Uterus (tissue), 4 donors: Measurements from ENCODE around the gene VWF. TPM values are rescaled to one million over a fixed set of nuclear protein-coding genes. Genes with fewer than 3 reads are reported as not detected.

Experiments
- DNase-seq, 2 donors: peaks; one replicate each; pipeline ENCODE4 v3.0.0-alpha.2; 2019 to 2020
- H3K27ac ChIP-seq, 2 donors: fragments of 200-600 bp; sonication (generic); 1 replicate in 1 of 2; 2 replicates in 1 of 2; pipeline ENCODE4 v1.5.1; 2016 to 2018
- H3K27me3 ChIP-seq, 2 donors: fragments of 200-600 bp; sonication (generic); one replicate each; pipeline ENCODE4 v1.5.1; 2018 to 2019; ENCODE audit warnings: control low read depth in 1 of 2
- H3K36me3 ChIP-seq, 2 donors: fragments of 200-600 bp; sonication (generic); one replicate each; pipeline ENCODE4 v1.5.1; 2019; ENCODE audit warnings: control low read depth in 1 of 2
- H3K4me1 ChIP-seq, 2 donors: fragments of 200-600 bp; sonication (generic); one replicate each; pipeline ENCODE4 v1.5.1; 2018 to 2019; ENCODE audit warnings: control low read depth in 1 of 2
- H3K4me3 ChIP-seq, 2 donors: fragments of 200-600 bp; sonication (generic); 1 replicate in 1 of 2; 2 replicates in 1 of 2; pipeline ENCODE4 v1.5.1; 2018 to 2019; ENCODE audit warnings: mild to moderate bottlenecking in 1 of 2
- H3K9me3 ChIP-seq, 2 donors: fragments of 200-600 bp; sonication (generic); one replicate each; pipeline ENCODE4 v1.5.1; 2019; ENCODE audit warnings: control low read depth in 1 of 2
- CTCF ChIP-seq, 4 experiments: fragments of 200-600 bp in 2 of 4; fragments of 450-650 bp in 2 of 4; sonication (generic) in 2 of 4; IDR thresholded peaks; one replicate each; pipeline ENCODE4 v1.5.1; 2016 to 2019; ENCODE audit warnings: antibody characterized with exemption in 4 of 4, mild to moderate bottlenecking in 2 of 4, moderate library complexity in 1 of 4
- POLR2A ChIP-seq, 2 donors: fragments of 450-650 bp; IDR thresholded peaks; one replicate each; pipeline ENCODE4 v1.6.1; 2016; ENCODE audit warnings: antibody characterized with exemption in 2 of 2, mild to moderate bottlenecking in 1 of 2, moderate library complexity in 1 of 2
- intact Hi-C: fragments of 100-400 bp; cut with DNase I; formaldehyde crosslinking; loops from one replicate; pipeline ENCODE4 v1.15.1; 2023; ENCODE audit warnings: low total_unique reads
- total RNA-seq, 4 donors: library from RNA; depleted of rRNA in 3 of 4; stranded (reverse); fragments of >200 nt in 3 of 4; gene quantifications; one replicate each; pipeline versions ENCODE4 v1.1.0 to v1.2.4, GENCODE V29; 2014 to 2023
- donor health status: DM: yes; HTN: yes; CAD: no.

VWF gene
- total RNA-seq, 4 donors from 2014 or later, result 122 to 949 (median 380) TPM

DNA sequence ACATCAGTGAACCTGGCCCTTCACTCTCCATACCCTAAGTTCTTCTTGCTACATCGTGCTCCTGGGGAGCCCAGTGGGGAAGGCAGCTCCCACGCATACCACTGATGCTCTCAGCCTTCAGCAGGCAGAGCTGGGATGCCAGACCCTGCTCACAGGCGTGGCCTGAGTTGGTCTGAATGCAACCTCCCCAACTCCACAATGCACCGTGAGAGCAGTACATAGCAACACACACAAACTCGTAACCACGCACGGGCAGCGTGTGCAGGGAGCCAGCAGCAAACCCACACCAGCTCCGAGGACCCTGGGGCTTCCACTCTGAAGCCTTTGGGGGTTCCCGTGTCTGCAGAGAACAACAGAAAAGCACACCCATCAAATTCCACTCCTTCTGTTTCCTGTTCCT is 216.7 kb downstream of the VWF start:
- Histone ChIP-seq H3K4me1 (no peaks in the 10 kb centered on the region), H3K9me3 (no peaks in the 10 kb centered on the region), H3K27me3 (no peaks in the 10 kb centered on the region), H3K36me3 (no peaks in the 10 kb centered on the region), H3K4me3 (no peak overlapping the region), H3K27ac (no peak overlapping the region)
- DNase-seq, result no peak
- intact Hi-C loops, result no loop called here
- no peak for TF ChIP-seq POLR2A (IDR thresholded peaks at IDR 0.05)
- no peak for TF ChIP-seq CTCF (IDR thresholded peaks at IDR 0.05)

DNA sequence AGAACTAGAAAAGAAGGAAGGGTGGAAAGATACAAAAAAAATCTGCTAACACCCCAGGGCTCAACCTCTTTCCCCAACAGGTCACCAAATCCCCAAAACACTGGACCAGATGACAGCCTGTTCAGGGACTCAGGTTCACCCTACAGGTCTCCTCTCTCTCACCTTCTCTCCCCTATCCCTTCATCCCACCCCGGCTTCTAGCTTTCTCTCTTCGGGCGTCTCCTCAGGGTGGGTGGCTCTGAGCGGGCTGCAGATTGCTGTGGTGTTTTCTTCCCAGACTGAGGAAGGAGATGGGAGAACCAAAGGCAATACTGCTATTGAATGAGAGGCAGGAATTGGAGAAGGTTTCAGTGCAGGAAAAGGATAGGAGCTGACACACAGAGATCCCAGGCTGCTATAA is 218.7 kb downstream of the VWF start:
- no peaks in the 10 kb centered on the region for H3K4me1 ChIP-seq
- TF ChIP-seq POLR2A (IDR thresholded peaks at IDR 0.05) (no peak), CTCF (IDR thresholded peaks at IDR 0.05) (no peak)
- no peak for DNase-seq
- H3K4me3 ChIP-seq, result no peak overlapping the region
- H3K36me3 ChIP-seq, result no peaks in the 10 kb centered on the region
- no peaks in the 10 kb centered on the region for H3K27me3 ChIP-seq
- no peak overlapping the region for H3K27ac ChIP-seq
- intact Hi-C loops, result no loop called here
- no peaks in the 10 kb centered on the region for H3K9me3 ChIP-seq

- H3K27ac ChIP-seq, result no peak overlapping the region
- H3K36me3 ChIP-seq, result no peaks in the 10 kb centered on the region
- H3K4me3 ChIP-seq, result no peak overlapping the region
- intact Hi-C loops, result no loop called here
- no peaks in the 10 kb centered on the region for H3K4me1 ChIP-seq
- no peaks in the 10 kb centered on the region for H3K9me3 ChIP-seq
- no peaks in the 10 kb centered on the region for H3K27me3 ChIP-seq
- DNase-seq, result no peak
- TF ChIP-seq POLR2A (IDR thresholded peaks at IDR 0.05) (no peak), CTCF (IDR thresholded peaks at IDR 0.05) (no peak)
These were observed 219.5 kb downstream of the VWF start for GRCh38 chr12:5904969-5905368.

GRCh38 chr12:5904441-5904840 is 220.0 kb downstream of the VWF start:
- intact Hi-C loops, result no loop called here
- H3K36me3 ChIP-seq, result no peaks in the 10 kb centered on the region
- H3K27me3 ChIP-seq, result no peaks in the 10 kb centered on the region
- H3K27ac ChIP-seq, result no peak overlapping the region
- no peaks in the 10 kb centered on the region for H3K4me1 ChIP-seq
- DNase-seq, result no peak
- no peaks in the 10 kb centered on the region for H3K9me3 ChIP-seq
- no peak overlapping the region for H3K4me3 ChIP-seq
- TF ChIP-seq CTCF (IDR thresholded peaks at IDR 0.05) (no peak), POLR2A (IDR thresholded peaks at IDR 0.05) (no peak)

- Histone ChIP-seq H3K4me3 (no peak overlapping the region), H3K36me3 (no peaks in the 10 kb centered on the region), H3K27me3 (no peaks in the 10 kb centered on the region), H3K4me1 (no peaks in the 10 kb centered on the region), H3K9me3 (no peaks in the 10 kb centered on the region), H3K27ac (no peak overlapping the region)
- no peak for DNase-seq
- TF ChIP-seq CTCF (IDR thresholded peaks at IDR 0.05) (no peak), POLR2A (IDR thresholded peaks at IDR 0.05) (no peak)
- intact Hi-C loops, result no loop called here
These were observed 221.7 kb downstream of the VWF start for GRCh38 chr12:5902736-5903135.
